GM19438 (cell line): ENCODE data around the gene BCR.

Experiments
- ATAC-seq: cut with Tn5 transposase; IDR thresholded peaks from one replicate; pipeline ENCODE4 v1.9.1; 2021; ENCODE audit warnings: low read depth; ENCODE audit not compliant: unreplicated experiment

Gene BCR

DNA sequence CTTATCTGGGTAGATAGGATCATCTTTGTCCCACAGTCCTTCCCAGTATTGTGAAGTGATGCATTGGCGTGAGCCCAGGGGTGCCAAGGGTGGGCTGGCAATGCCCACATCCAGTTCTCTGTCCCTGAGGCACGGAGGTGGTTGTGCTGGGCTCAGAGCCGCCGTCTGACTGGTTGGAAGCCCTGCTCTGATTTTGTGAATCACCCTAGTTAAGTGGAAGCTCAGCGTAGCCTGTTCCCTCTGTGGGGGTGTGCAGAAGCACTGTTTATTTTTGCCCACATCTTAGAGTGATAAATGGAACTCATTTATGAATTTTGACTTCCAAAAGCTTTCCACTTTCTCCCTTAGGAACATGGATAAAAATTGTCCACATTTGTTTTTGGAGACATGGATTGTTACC lies 13.6 kb downstream of the BCR start:
- no peak for ATAC-seq

DNA sequence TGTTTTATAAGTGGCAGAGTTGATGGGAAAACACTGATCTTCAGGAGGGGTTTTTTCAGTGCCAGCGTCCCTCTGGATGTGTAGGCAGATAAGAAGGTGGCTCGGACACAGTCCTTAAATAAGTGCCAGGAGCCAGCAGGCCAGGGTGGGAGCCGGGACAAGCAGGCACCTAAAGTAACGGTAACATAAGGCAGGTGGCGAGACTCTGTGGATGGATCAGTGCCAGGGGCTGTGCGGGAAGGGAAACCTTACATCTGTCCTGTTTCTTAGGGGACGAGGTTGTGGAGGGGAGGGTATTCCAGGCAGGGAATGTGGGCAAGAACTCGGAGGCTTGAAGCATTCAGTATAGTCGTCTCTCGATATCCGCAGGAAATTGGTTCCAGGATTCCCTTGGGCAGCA lies 15.9 kb downstream of the BCR start:
- no peak for ATAC-seq

DNA sequence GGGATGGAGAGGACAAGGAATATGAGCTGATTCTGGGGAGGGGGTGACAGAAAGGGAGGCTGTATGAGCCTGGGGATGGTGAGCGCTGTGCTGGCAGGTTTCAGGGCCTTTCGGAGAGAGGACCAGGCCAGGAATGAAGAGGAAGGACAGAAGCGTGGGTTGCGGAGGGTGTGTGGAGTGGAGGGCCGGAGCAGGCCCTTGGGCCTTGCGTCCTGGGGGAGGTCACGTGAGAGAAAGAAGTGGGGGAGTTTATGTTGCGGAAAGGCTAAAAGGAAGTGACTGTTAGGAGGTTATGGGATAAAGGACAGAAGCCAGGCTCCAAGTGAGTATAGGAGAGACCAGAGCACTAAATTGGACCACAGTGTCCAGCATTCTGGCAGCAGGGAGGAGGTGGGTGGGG lies 17.5 kb downstream of the BCR start:
- no peak for ATAC-seq

DNA sequence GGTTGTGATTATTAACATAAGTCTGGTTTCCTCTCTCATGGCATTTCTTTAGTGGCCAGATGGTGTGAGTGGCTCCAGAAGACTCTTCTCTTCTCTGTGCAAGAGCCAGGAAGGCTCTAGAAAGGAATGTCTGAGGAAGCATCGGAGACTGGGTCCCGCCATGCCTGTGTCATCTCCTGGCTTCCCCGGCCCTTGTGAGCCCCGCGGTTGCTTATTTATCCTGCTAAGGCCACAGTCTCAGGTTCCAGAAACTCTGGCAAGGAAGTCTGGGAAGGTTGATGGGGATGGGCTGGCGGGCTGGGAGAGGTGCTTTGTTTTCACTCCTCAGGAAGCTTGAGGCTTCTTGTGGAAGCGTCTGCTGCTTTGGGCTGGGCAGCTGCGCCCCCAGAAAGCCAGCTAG lies 18.9 kb downstream of the BCR start:
- no peak for ATAC-seq

DNA sequence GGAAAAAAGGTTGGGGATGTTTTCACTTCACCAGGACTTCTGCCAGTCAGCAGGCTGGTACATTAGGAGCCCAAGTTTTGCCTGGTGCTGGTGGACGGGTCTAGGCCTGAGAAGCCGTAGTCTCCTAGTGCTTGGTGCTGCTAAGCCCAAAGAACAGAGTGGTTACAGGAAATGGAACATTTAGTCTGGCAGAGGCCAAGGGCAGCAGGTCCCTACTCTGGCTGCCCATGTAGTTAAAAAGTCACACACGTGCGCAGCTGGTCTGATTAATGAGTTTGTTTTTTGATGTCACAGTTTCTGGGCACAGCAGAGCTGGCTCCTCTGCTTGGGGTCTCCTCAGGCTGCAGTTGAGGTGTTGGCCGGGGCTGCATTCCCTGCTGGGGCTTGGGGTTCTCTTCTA lies 20.6 kb downstream of the BCR start:
- ATAC-seq, result no peak

DNA sequence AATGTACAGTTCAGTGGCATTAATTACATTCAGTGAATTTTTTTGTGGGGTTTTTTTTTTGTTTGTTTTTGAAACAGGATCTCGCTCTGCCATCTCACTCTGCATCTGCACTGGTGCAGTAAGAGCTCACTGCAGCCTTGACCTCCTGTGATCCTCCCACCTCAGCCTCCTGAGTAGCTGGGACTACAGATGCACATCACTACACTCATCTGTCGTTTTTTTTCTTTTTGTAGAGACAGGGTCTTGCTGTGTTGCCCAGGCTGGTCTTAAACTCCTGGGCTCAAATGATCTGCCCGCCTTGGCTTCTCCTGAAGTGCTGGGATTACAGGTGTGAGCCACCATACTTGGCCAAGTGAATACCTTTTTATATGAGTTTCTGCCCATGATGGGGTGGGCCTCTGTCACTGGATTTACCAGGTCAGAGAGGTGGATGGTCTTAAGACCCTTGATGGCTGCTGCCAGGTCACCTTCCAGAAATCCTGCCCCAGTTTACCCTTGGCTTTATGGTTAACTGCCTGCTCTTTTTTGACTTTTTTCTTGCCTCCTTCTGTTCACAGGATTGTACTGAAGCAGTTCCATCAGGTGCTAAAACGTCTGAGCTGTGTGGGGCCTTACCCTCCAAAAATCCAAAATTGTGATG lies 22.6 kb downstream of the BCR start:
- ATAC-seq, result no peak

DNA sequence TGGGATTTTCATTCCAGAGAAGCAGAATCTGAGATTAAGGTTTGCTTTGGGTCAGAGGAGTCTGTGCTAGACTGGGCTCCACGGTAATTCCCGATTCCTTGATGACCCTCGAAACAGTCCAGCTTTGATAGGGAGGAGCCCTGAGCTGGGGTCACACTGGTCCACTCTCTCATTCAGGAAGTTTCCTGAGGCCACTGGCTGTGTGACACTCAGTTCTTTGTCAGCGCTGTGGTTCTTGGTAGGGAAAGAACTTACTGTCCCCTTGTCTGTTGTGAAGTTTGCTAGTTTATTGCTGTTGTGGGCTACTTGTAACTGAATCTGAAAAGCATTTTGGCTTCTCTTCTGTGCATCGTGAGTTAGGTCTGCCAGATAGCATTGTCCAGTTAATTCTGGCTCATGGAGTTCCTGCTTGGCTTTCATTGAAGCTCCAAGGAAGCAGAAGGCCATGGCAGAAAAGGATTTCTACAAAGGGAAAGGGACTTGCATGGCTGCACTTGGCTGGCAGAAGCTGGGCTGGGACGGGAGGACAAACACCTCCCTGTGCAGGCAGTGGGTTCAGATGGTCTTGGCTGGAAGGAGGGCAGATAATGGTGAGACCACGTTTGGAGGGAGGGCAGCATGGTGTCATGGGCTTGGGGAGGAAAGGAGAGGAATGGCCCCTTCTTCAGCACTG lies 23.3 kb downstream of the BCR start:
- no peak for ATAC-seq

DNA sequence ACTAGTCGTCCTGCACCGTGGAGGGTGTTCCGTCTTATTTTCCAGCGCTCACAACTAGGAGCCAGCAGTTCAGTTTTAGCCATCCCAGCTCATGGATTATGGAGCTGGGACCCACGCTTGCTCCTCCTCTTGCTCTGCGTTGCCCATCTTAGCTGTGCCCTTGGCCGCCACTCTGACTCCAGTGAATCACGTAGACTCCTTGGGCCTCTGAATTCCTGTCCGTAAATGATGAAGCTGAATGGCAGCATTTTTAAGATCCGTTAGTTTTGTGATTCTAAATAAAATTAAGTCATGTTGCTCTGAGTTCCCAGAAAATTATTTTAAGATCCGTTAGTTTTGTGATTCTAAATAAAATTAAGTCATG lies 23.8 kb downstream of the BCR start:
- ATAC-seq, result no peak

DNA sequence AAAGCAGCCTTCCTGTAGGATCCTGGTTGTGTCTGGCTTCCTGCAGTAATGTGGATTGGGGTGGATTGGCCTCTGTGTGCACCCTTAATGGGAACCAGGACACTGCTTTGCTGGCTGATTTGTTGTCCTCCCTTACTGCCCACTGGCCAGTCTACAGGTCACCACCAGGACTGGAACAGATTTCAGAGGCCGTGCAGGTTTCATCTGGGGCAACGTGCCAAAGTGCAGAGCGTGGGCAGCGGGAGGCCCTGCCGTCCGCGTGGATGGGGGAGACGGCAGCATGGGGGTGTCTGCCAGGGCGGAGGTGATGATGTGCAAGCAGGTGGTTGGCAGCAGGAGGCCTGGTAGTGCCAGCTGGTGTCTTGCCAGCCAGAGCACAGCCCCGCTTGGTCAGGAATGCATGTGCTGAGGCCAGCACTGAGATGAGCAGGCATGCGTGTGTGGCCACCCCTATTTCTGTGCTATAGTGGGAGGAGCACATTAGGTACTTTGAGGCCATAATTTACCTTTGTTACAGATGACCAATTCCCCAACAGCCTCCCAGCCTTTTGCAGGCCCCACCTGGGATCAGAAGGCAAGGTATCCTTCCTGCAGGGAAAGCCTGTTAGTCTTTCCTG lies 24.3 kb downstream of the BCR start:
- ATAC-seq, result no peak

DNA sequence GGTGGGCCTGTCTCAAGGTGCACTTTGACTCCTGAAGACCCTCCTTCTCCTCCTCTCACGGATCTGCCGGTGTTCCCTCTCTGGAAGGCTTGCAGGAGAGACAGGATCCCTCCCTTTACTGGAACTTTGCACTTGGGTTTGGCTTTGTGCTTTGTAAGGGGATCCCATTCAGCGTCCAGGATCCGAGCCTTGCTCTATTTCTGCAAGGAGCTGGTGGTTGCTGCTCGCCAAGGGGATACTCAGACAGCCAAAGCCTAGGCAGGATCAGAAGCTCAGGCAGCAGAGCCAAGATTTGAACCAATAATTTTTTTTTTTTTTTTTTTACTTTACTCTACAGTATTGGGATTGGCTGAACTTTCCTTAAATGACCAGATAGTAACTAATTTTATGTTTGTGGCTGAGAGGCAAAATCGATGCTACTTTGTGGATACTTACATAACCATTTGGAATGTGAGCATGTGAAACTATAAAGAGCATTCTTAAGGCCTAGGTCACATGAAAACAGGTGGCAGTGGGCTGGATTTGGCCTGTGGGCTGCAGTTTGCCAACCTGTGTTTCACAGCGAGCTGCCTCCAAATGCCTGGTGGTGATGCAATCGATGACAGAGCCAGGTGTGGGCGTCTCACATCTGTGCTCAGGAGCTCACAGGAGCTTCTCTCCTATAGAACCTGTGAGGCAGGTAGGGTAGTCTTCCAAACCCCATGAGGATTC lies 25.2 kb downstream of the BCR start:
- ATAC-seq, result no peak

DNA sequence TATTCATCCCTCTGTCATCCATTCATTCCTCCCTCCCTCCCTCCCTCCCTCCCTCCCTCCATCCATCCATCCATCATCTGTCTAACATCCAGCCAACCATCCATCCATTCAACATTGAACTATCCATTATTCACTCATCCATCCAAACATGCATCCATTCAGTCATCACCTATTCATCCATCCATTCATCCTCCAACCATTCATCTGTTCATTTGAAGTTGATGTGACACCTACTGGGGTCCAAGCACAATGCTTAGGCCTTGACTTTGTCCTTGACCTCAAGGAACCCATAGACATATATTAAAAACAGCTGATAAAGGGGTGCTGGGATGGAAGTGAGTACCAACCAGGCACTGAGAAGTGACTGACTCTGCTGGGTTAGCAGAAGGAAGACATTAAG lies 26.6 kb downstream of the BCR start:
- ATAC-seq, result no peak

DNA sequence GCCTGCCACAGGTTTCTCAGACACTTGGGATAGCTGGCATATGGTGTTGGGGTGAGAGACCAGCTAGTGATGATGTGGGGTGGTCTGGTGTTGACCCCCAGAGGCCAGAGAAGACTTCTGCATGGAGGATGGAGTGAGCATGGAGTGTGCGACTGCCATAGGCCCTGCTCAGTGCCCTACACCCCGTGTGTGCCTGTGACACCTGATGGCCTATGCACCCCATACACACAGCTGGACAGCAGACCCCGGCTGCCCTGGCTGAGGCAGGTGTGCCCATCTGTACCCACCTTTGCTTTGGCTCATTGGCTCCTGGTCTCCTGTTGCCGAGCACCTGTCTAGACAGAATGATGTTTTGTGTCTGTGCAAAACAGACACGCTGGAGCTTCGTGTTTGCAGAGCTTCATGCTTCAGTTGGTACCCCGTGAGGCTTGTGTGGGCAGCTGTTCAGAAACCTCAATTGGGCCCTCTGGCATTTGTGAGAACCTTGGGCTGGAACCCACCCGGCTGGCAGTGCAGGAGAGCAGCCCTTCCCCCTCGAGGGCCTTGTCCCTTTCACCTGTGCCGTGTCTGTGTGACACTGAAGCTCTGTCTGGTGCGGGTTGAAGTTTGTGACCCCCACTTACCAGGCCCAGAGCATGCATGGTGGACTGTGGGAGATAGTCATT lies 27.6 kb downstream of the BCR start:
- no peak for ATAC-seq

DNA sequence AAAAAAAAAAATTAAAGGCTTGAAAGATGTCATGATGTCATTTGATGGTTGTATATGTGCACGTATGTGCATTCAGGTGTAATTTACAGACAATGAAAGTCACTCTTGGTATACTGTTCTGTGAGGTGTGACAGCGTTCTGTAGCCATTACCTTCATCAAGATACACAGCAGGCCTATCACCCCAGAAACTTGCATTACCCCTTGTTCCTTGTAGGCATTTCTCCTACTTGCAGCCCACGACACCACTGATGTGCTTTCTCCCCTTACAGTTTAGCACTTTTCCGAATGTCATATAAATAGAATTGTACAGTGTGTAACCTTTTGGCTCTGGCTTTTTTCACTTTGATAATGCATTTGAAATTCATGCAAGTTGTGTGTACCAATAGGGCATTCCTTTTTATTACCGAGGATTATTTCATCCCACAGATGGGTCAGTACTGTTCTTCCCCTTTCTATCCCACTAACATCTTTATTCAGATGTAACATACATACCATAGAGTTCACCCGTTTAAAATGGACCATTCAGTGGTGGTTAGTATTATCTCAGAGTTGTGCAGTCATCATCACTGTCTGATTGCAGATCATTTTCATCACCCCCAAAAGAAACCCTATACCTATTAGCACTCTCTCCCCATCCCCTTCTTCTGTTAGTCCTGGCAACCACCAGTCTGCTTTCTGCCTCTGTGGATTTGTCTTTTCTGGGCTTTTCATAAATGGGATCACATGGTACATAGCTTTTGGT lies 30.3 kb downstream of the BCR start:
- no peak for ATAC-seq

DNA sequence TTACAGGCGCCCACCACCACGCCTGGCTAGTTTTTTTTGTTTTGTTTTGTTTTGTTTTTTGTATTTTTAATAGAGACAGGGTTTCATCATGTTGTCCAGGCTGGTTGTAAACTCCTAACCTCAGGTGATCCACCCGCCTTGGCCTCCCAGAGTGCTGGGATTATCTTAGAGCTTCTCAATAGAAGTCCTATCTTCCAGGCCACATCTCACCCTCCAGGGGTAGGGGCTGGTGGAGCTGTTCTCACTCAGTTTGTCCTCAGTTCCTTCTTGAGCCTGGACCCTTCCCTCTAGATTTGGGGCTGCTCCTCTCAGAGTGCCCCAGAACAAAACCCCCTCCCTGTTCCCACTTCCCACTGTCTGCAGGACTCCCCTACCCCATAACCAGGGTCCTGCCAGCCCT lies 31.3 kb downstream of the BCR start:
- ATAC-seq, result no peak

DNA sequence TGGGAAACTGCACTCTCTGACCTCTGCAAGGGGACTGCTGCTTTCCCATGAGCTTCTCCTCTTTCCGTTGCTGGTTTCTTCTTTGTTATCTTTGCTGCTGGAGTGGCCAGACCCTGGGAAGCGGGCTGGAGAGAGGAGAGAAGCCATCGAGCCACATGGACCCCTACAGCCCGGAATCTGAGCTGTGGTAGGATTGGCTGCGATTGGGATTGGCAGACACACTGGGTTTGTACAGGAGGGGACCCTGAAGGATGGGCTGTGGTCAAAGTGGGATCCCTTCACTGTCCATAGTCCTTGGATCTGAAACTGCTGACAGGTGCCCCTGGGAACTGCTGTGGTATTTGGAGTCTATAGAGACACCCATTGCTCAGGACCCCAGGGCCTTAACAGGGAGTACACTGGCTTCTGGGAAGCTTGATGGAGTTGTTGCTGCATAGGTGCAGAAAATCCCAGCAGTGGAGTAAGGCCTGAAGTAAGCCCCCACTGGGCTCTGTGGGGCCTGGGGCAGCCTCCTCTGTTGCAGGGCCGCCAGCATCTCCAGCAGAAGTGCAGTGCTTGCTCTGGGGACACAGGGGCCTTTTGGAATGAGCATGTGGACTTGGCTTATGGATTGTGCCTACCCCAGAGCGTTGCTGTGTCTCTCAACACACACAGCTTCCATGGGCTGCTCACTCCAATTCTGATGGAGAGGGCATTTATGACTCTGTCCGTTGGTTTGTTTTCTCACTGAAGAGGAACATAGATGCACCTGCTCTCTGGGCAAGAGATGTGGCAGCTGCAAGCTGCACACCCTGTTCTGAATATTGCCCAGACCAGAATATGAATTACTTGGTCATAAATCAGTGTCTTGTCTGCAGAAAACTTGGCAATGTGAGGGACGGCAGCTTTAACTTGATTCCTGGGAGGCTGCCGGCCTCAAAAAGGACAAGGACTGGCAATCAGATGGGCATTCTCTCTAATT lies 32.0 kb downstream of the BCR start:
- no peak for ATAC-seq

DNA sequence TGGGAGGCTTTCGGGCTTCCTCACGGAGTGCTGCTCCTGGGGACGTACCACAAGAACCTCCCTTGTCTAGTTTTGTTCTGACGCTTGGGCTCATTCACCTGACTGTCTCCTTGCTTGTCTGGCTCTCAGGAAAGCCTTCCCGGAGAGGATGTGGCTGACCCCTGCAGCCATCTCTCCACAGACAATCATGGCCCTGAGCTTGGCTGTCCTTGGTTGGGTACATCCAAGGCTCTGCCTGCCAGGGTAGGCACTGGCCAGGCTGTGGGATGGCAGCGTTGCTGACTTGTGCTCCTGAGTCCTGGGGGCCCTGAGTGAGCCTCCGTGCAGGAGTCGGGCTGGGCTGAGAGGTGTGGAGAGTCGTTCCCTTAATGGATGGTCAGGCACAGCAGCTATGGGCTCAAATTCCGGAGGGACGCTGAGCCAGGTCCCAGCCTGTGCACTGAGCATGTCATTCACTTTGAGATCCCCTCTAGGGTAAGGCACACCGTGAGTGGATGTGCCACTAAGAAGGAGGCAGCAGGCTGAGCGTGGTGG lies 32.8 kb downstream of the BCR start:
- ATAC-seq, result no peak

DNA sequence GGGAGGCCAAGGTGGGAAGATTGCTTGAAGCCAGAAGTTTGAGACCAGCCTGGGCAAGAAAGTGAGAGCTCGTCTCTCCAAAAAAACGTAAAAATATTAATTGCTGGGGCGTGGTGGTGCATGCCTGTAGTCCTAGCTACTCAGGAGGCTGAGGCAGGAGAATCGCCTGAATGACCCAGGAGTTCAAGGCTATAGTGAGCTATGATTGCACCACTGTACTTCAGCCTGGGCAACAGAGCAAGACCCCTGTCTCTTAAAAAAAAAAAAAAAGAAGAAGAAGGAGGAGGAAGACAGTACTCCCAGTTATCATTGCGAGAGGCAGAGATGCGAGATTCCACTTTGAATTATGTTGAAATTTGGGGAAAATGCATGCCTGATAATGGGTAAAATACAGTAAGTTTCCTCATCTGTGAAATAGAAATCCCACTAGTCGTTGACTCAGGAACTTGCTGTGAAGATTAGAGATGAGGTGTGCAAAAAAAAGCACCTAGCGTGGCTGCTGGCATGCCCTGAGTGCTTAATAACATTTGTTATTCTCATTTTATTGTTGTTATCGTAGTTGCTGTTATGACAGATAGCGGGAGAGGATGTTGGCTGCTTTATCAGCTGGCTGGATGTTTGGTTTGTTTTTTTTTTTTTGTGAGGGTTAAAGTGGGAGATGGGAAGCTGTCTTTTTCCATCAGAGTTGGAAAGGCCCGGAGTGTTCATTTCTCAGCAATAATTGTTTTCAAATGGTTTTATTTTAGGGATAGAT lies 33.4 kb downstream of the BCR start:
- ATAC-seq, result no peak

DNA sequence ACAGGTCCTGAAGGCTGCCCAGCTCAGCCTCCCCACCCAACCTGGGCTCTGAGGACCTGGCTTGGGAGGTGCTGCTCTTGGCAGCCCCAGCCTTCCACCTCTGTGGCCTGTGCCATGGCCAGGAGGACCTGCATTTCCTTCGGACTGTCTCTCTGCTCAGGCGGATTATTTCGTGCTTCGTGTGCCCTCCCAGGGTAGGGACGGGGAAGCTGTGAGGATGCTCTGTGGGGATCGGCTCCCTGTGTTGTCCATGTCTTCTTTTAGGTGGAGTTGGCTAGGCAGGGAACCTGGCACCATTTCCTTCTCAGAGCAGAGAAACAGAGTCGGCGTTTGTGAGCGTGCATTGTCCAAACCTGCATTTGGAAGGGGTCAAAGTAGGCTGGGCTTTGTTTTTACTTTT lies 34.1 kb downstream of the BCR start:
- ATAC-seq, result no peak
